ENCODE results near the gene CIDEC.
"Not testable (repeated sequence)": the region's sequence is repeated elsewhere in the genome, so short reads cannot be mapped to it uniquely, and the experiment has no call there.

The CIDEC gene

DNA sequence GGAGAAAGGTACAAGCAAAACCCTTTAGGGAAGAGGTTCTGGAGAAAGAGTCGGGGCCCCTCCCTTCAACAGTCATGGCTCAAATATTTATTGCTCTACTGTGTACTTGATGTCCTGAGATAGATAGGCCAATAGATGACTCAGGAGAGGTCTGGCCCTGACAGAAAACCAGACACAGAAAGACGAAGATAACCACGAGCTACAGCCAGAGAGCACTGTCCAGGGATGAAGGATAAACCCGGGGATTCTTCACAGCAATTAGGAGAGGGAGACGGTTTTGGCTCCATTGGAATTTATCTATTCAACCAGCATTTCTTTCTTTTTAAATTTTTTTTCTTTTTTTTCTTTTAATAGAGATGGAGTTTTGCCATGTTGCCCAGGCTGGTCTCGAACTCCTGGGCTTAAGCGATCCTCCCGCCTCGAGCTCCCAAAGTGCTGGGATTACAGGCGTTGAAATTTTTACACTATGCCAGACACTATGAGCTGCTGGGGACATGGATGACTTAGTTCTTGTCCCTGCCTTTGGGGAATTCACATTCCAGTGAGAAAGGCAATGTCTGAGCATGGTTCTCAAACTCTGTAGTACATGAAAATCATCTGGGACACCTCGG, 4.6 kb upstream of the CIDEC start:
- Histone ChIP-seq H3K36me3 (replicated peaks) (no peaks in the 10 kb centered on the region), H3K4me3 (ENCODE audit: low read depth, low read length) (no peak overlapping the region), H3K27ac (peak overlapping the region; percentile 82), H3K27me3 (replicated peaks) (no peaks in the 10 kb centered on the region)
- DNase-seq, result peak; percentile 92
- in situ Hi-C loops (cut with HindIII; ENCODE audit: low pct_ligation_motif_present, low sequenced_read_pairs), result no loop called here
- TF ChIP-seq, protein P1, sequence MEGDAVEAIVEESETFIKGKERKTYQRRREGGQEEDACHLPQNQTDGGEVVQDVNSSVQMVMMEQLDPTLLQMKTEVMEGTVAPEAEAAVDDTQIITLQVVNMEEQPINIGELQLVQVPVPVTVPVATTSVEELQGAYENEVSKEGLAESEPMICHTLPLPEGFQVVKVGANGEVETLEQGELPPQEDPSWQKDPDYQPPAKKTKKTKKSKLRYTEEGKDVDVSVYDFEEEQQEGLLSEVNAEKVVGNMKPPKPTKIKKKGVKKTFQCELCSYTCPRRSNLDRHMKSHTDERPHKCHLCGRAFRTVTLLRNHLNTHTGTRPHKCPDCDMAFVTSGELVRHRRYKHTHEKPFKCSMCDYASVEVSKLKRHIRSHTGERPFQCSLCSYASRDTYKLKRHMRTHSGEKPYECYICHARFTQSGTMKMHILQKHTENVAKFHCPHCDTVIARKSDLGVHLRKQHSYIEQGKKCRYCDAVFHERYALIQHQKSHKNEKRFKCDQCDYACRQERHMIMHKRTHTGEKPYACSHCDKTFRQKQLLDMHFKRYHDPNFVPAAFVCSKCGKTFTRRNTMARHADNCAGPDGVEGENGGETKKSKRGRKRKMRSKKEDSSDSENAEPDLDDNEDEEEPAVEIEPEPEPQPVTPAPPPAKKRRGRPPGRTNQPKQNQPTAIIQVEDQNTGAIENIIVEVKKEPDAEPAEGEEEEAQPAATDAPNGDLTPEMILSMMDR (IDR thresholded peaks at IDR 0.05; ENCODE audit: low read depth, low read length, missing control alignments), result no peak

DNA sequence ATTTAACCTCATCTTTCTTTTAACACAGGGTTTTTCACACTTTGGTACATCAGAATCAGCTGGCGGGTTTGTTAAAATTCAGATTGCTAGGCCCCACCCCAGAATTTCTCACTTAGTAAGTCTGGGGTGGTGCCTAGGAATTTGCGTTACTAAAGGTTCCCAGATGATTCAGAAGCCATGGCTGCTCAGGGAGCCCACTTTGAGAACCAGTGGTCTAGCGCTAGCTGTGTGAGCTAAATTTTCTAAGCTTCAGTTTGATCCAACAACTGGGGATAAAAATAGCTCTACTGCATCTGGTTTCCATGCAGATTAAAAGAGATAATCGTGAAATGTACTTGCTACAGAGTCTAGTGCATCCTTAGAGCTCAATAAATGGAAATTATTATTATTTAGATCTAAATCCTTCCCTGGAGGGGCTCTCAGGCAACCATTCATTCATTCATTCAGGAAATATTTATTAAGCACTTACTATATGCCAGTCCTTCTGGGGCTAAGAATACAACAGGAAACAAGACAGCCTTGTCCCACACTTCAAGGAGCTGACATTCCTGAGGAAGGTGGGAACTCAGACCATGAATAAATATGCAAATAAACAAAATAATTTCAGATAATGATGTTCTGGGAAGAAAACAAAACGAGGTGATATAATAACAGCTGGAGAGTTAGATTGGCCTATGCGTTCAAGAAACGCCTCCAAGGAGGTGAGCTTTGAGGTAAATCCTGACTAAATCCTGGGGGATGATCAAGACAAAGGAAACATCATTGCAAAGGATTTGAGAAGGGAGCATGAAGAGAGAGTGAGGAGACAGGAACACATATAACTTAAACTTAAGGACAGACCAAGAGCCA, 3.9 kb upstream of the CIDEC start:
- DNase-seq, result peak; percentile 45
- H3K27ac ChIP-seq, result peak overlapping the region; percentile 82

DNA sequence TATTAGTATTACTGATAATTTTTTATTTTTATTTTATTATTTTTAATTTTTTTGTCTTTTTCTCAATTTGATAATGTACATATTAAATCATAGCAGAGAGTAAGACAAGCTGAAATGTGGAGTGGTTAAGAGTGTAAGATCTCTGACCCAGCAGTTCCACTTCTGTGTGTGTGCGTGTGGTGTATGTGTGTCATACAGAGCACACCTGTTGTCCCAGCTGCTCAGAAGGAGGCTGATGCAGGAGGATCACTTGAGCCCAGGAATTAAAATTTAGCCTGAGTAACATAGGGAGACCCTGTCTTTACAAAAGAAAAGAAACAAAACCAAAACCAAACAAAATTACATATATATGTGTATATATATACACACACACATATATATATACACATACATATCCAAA, 1.4 kb upstream of the CIDEC start:
- Histone ChIP-seq H3K27me3 (replicated peaks) (no peaks in the 10 kb centered on the region), H3K27ac (no peak overlapping the region), H3K4me3 (ENCODE audit: low read depth, low read length) (no peak overlapping the region), H3K36me3 (replicated peaks) (no peaks in the 10 kb centered on the region)
- DNase-seq, result no peak
- in situ Hi-C loops (cut with HindIII; ENCODE audit: low pct_ligation_motif_present, low sequenced_read_pairs), result no loop called here
- TF ChIP-seq, protein P1 (IDR thresholded peaks at IDR 0.05; ENCODE audit: low read depth, low read length, missing control alignments), result no peak

More for the DNA sequence above, 3.9 kb upstream of the CIDEC start:
- Histone ChIP-seq H3K4me3 (ENCODE audit: low read depth, low read length) (no peak overlapping the region), H3K27me3 (replicated peaks) (no peaks in the 10 kb centered on the region), H3K36me3 (replicated peaks) (no peaks in the 10 kb centered on the region)
- in situ Hi-C loops (cut with HindIII; ENCODE audit: low pct_ligation_motif_present, low sequenced_read_pairs), result no loop called here
- TF ChIP-seq, protein P1 (IDR thresholded peaks at IDR 0.05; ENCODE audit: low read depth, low read length, missing control alignments), result no peak

DNA sequence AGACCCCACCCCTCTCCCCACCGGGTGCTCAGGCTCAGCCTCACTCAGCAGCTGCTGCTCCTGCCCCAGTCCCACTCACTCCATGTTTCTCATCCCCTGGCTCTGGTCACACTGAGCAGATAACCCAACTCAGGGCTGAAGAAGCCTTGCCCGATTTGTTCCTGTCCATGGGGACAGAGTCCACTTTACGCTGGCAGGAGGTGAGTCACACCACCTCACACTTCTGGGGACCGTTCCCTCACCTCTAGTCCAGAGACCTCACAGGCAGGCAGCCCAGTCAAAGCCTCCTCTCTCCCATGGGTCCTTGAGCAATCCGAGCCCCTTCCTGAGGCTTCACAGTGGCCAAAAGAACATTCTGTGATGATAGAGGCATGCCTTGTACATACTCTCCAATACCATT, 1.4 kb downstream of the CIDEC start:
- no peaks in the 10 kb centered on the region for H3K36me3 ChIP-seq (replicated peaks)
- no peak overlapping the region for H3K27ac ChIP-seq
- in situ Hi-C loops (cut with HindIII; ENCODE audit: low pct_ligation_motif_present, low sequenced_read_pairs), result no loop called here
- H3K27me3 ChIP-seq (replicated peaks), result no peaks in the 10 kb centered on the region
- TF ChIP-seq, protein P1 (IDR thresholded peaks at IDR 0.05; ENCODE audit: low read depth, low read length, missing control alignments), result no peak
- DNase-seq, result no peak
- no peak overlapping the region for H3K4me3 ChIP-seq (ENCODE audit: low read depth, low read length)

DNA sequence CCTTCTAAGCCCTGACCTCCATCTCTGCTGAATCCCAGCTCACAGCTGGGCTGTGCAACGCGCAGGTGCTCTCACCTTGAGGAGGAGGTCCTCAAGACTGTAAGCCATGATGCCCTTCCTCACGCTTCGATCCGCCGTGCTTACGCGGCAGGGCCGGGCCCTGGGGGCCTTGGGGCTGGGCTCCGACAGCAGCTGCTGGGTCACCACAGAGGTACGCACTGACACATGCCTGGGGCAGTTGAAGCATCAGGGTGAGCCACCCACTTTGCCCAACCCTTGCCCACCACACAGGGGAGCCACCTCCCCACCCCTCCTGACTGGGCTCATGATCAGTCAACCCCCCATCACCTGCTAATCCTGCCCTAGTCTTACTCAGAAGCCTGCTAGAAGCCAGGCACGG, 3.1 kb downstream of the CIDEC start:
- in situ Hi-C loops (cut with HindIII; ENCODE audit: low pct_ligation_motif_present, low sequenced_read_pairs), result no loop called here
- H3K36me3 ChIP-seq (replicated peaks), result no peaks in the 10 kb centered on the region
- TF ChIP-seq, protein P1 (IDR thresholded peaks at IDR 0.05; ENCODE audit: low read depth, low read length, missing control alignments), result no peak
- no peak overlapping the region for H3K27ac ChIP-seq
- no peak overlapping the region for H3K4me3 ChIP-seq (ENCODE audit: low read depth, low read length)
- H3K27me3 ChIP-seq (replicated peaks), result no peaks in the 10 kb centered on the region
- DNase-seq, result no peak

DNA sequence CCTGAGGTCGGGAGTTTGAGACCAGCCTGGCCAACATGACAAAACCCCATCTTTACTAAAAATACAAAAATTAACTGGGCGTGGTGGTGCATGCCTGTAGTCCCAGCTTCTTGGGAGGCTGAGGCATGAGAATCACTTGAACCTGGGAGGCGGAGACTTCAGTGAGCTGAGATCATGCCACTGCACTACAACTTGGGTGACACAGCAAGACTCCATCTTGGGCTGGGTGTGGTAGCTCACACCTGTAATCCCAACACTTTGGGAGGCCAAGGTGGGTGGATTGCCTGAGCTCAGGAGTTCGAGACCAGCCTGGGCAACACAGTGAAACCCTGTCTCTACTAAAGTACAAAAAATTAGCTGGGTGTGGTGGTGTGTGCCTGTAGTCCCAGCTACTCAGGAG, 3.8 kb downstream of the CIDEC start:
- H3K36me3 ChIP-seq (replicated peaks); H3K4me3 ChIP-seq (ENCODE audit: low read depth, low read length); DNase-seq; H3K27me3 ChIP-seq (replicated peaks); H3K27ac ChIP-seq; in situ Hi-C loops (cut with HindIII; ENCODE audit: low pct_ligation_motif_present, low sequenced_read_pairs): not testable (repeated sequence)
